Measurements from ENCODE around the gene LAMA2. TPM values are rescaled to one million over a fixed set of nuclear protein-coding genes. Genes with fewer than 3 reads are reported as not detected.

The LAMA2 gene
- total RNA-seq, 1 experiment from 2014 or later = 4.2 TPM

GRCh38 chr6:129279343-129280292 is 396.7 kb downstream of the LAMA2 start:
- H4K5ac ChIP-seq (ENCODE audit: insufficient read length, low read depth, low read length) = no peak overlapping the region
- no peak overlapping the region for H3T11ph ChIP-seq (ENCODE audit: low read length)
- Mint-ChIP-seq H3K27me3 (ENCODE audit: low read depth) (no peaks in the 10 kb centered on the region), H3K4me3 (no peak overlapping the region), H3K27ac (0 out of 7 replicates have a peak overlapping the region, but pooled peaks of 1 of the 3 experiments have one; percentile 14), H3K4me1 (peaks cover 15 to 16% of the 10 kb centered on the region in 2 experiments), H3K36me3 (ENCODE audit: insufficient read depth in 1 of 3, low read depth in 3 of 3) (no peaks in the 10 kb centered on the region), H3K9me3 (no peaks in the 10 kb centered on the region)
- H3K9ac ChIP-seq (ENCODE audit: extremely low read depth, insufficient read length, low read length) = no peak overlapping the region
- H2BK20ac ChIP-seq (ENCODE audit: low read depth, low read length, poor library complexity, severe bottlenecking) = no peak overlapping the region
- no peak overlapping the region for H4K8ac ChIP-seq (replicated peaks; ENCODE audit: insufficient read length, low read depth, low read length)
- no peaks in the 10 kb centered on the region for H3K27me3 ChIP-seq (ENCODE audit: insufficient read depth, low read length)
- no peak overlapping the region for H3K4ac ChIP-seq (ENCODE audit: low read depth, low read length)
- H2BK15ac ChIP-seq (ENCODE audit: low read depth, low read length) = no peak overlapping the region
- no peak for DNase-seq
- no CpG with 5 or more reads among the region's 11 CpGs for WGBS (ENCODE audit: extremely low coverage, insufficient read length, low lambda C conversion rate)
- no peaks in the 10 kb centered on the region; the same call in 1 of the 2 replicates for H3K4me1 ChIP-seq (ENCODE audit: insufficient read depth, low read length)
- H3K18ac ChIP-seq (ENCODE audit: insufficient read length, low read depth, low read length) = no peak overlapping the region
- H3K23ac ChIP-seq (ENCODE audit: insufficient read length, low read depth, low read length) = no peak overlapping the region
- no peaks in the 10 kb centered on the region for H3K9me3 ChIP-seq (ENCODE audit: control insufficient read depth, low read depth, low read length)
- H2BK5ac ChIP-seq (ENCODE audit: insufficient read length, low read length) = no peak overlapping the region
- no peaks in the 10 kb centered on the region for H3K79me2 ChIP-seq (ENCODE audit: insufficient read depth, low read length)
- no peaks in the 10 kb centered on the region for H3K79me1 ChIP-seq (ENCODE audit: insufficient read depth, low read depth, low read length, poor library complexity, severe bottlenecking)
- no peak overlapping the region for H2BK12ac ChIP-seq (ENCODE audit: insufficient read length, low read depth, low read length)
- H3K4me2 ChIP-seq (ENCODE audit: insufficient read depth, insufficient read length, low read length) = no peak overlapping the region
- no peak overlapping the region for H3K27ac ChIP-seq (ENCODE audit: insufficient read length, low read depth, low read length)
- H3K14ac ChIP-seq (ENCODE audit: insufficient read depth, low read length) = no peak overlapping the region
- H4K91ac ChIP-seq (ENCODE audit: insufficient read length, low read depth, low read length) = no peak overlapping the region
- H2AK5ac ChIP-seq (ENCODE audit: insufficient read length, low read length) = no peak overlapping the region
- H2BK120ac ChIP-seq (ENCODE audit: low read depth, low read length, poor library complexity, severe bottlenecking) = no peak overlapping the region
- no peaks in the 10 kb centered on the region for H3K23me2 ChIP-seq (ENCODE audit: insufficient read length, low read depth, low read length, poor library complexity, severe bottlenecking)
- no peak overlapping the region for H3K56ac ChIP-seq (ENCODE audit: insufficient read length, low read depth, low read length)
- no peaks in the 10 kb centered on the region for H4K20me1 ChIP-seq (ENCODE audit: control insufficient read depth, insufficient read depth, insufficient read length)
- no peak for TF ChIP-seq CTCF (conservative IDR thresholded peaks at IDR 0.05)
- H2AFZ ChIP-seq (ENCODE audit: low read length) = no peak overlapping the region
